Right atrium auricular region (tissue), 2 donors: ENCODE results near the gene SPATA7. TPM values are rescaled to one million over a fixed set of nuclear protein-coding genes. Genes with fewer than 3 reads are reported as not detected.
A peak's percentile ranks its signal among the peaks of the same experiment; 100 is the strongest.

Experiments used
- DNase-seq: peaks from one replicate; pipeline ENCODE4 v3.0.0-alpha.2; 2019; ENCODE audit warnings: low spot score
- H3K27ac ChIP-seq, 2 donors: fragments of 200-600 bp; sonication (generic); 1 replicate in 1 of 2; 2 replicates in 1 of 2; pipeline ENCODE4 v1.5.1; 2016 to 2019
- H3K27me3 ChIP-seq, 2 donors: fragments of 200-600 bp; sonication (generic); one replicate each; pipeline versions ENCODE4 v1.5.1 to v1.6.0; 2017 to 2019
- H3K36me3 ChIP-seq: fragments of 200-600 bp; sonication (generic); one replicate; pipeline ENCODE4 v1.5.1; 2016
- H3K4me1 ChIP-seq, 2 donors: fragments of 200-600 bp; sonication (generic); one replicate each; pipeline versions ENCODE4 v1.5.1 to v1.6.0; 2017 to 2019
- H3K4me3 ChIP-seq, 2 donors: fragments of 200-600 bp; sonication (generic); 1 replicate in 1 of 2; 2 replicates in 1 of 2; pipeline ENCODE4 v1.5.1; 2017 to 2019; ENCODE audit warnings: mild to moderate bottlenecking in 1 of 2, moderate library complexity in 1 of 2
- H3K9me3 ChIP-seq, 2 donors: fragments of 200-600 bp; sonication (generic); one replicate each; pipeline ENCODE4 v1.5.1; 2019
- CTCF ChIP-seq, 2 donors: fragments of 200-600 bp; sonication (generic); IDR thresholded peaks; one replicate each; pipeline ENCODE4 v1.5.1; 2019; ENCODE audit warnings: antibody characterized with exemption in 2 of 2
- total RNA-seq, 2 donors: library from RNA; depleted of rRNA; stranded (reverse); fragments of >200 nt; gene quantifications; one replicate each; pipeline ENCODE4 v1.1.0, GENCODE V29; 2016

SPATA7 gene
- total RNA-seq, 2 donors from 2014 or later = 22.7 to 23.9 TPM

- no peaks in the 10 kb centered on the region for H3K4me1 ChIP-seq
- peaks cover 11% of the 10 kb centered on the region for H3K36me3 ChIP-seq
- no peak for DNase-seq
- no peaks in the 10 kb centered on the region for H3K9me3 ChIP-seq
- no peak overlapping the region for H3K4me3 ChIP-seq
- H3K27ac ChIP-seq = no peak overlapping the region
- no peaks in the 10 kb centered on the region for H3K27me3 ChIP-seq
- TF ChIP-seq CTCF (IDR thresholded peaks at IDR 0.05) = no peak
Measured at GRCh38 chr14:88437658-88438057, 52.2 kb downstream of the SPATA7 start.

- H3K4me3 ChIP-seq = no peak overlapping the region
- H3K4me1 ChIP-seq = no peaks in the 10 kb centered on the region
- no peak overlapping the region for H3K27ac ChIP-seq
- no peaks in the 10 kb centered on the region for H3K9me3 ChIP-seq
- H3K36me3 ChIP-seq = peaks cover 11% of the 10 kb centered on the region
- no peaks in the 10 kb centered on the region for H3K27me3 ChIP-seq
- no peak for TF ChIP-seq CTCF (IDR thresholded peaks at IDR 0.05)
- DNase-seq = no peak
Measured at GRCh38 chr14:88439088-88439487, 53.6 kb downstream of the SPATA7 start.

- H3K27me3 ChIP-seq = no peaks in the 10 kb centered on the region
- no peak for DNase-seq
- peaks cover 0 to 3% of the 10 kb centered on the region in 2 donors for H3K9me3 ChIP-seq
- H3K27ac ChIP-seq = no peak overlapping the region
- H3K4me3 ChIP-seq = no peak overlapping the region
- peaks cover 13% of the 10 kb centered on the region for H3K36me3 ChIP-seq
- no peaks in the 10 kb centered on the region for H3K4me1 ChIP-seq
- no peak for TF ChIP-seq CTCF (IDR thresholded peaks at IDR 0.05)
Measured at GRCh38 chr14:88452231-88452630, 66.8 kb downstream of the SPATA7 start.

GRCh38 chr14:88454886-88455285 is 69.4 kb downstream of the SPATA7 start:
- Histone ChIP-seq H3K36me3 (peaks cover 13% of the 10 kb centered on the region), H3K27me3 (no peaks in the 10 kb centered on the region), H3K4me1 (no peaks in the 10 kb centered on the region), H3K27ac (no peak overlapping the region), H3K4me3 (no peak overlapping the region), H3K9me3 (peaks cover 0 to 12% of the 10 kb centered on the region in 2 donors)
- no peak for TF ChIP-seq CTCF (IDR thresholded peaks at IDR 0.05)
- no peak for DNase-seq

- Histone ChIP-seq H3K4me3 (no peak overlapping the region), H3K9me3 (peaks cover 0 to 10% of the 10 kb centered on the region in 2 donors), H3K27ac (no peak overlapping the region), H3K27me3 (no peaks in the 10 kb centered on the region), H3K36me3 (peaks cover 36% of the 10 kb centered on the region), H3K4me1 (no peaks in the 10 kb centered on the region)
- peak in 1 of 2 donors; percentile 47 for TF ChIP-seq CTCF (IDR thresholded peaks at IDR 0.05)
- DNase-seq = no peak
Measured at GRCh38 chr14:88463318-88463717, 77.9 kb downstream of the SPATA7 start.

- Histone ChIP-seq H3K9me3 (no peaks in the 10 kb centered on the region), H3K4me1 (no peaks in the 10 kb centered on the region), H3K27ac (no peak overlapping the region), H3K27me3 (no peaks in the 10 kb centered on the region), H3K4me3 (no peak overlapping the region), H3K36me3 (peaks cover 68% of the 10 kb centered on the region)
- DNase-seq = no peak
- no peak for TF ChIP-seq CTCF (IDR thresholded peaks at IDR 0.05)
Measured at GRCh38 chr14:88468406-88468805, 82.9 kb downstream of the SPATA7 start.
